NCI-H2227 (cell line): ENCODE measurements around the gene P2RX4.
"Not testable (repeated sequence)": the region's sequence is repeated elsewhere in the genome, so short reads cannot be mapped to it uniquely, and the experiment has no call there.

ENCODE experiments used
- DNase-seq: peaks from one replicate; lab custom pipeline; 2025; ENCODE audit not compliant: unreplicated experiment; lab: John Stamatoyannopoulos, UW

Gene P2RX4

DNA sequence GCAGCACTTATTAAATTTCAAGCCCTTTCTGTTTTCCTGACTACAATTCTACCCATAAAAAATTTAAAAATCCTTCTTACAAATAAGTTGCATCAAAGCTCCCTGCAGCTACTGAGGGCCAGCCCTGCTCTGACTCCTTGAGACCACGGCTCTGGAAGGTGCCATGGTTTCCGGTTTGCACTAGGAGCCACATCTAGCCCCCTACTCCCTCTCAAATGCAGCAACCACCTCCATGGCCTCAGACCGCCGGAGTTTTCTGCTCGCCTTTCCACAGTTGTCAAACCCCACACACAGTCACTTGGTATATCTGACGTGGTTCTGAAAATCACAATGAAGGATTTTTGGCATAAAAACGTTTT, 30.1 kb downstream of the P2RX4 start:
- DNase-seq, result no peak

DNA sequence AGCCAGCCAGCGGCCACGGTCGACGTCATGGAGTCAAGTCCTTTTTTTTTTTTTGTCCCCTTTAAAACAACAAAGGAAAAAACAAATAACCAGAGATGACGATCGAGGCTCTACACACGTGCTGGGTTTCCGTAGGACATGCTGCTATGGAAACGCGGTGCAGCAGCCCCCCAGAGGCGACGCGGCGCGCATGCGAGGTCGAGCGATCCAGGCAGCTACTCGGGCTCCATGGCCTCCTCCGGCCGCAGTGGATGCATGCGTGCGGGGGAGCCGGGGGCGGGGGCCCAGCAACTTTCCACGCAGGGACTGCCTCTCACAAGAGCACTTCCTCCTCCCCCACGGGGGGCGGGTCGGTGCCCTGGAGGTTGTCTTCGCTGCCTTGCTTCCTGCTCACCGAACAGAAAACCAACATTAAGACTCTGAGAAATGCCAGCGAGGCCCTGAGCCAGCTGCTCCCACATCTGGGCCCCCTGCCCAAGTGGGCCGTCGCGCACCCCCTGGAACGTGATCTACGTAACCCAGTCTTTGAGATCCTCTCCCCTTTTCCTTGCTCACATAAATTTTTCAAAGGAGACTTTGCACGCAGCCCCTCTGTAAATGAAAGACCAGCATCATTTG, 30.7 kb downstream of the P2RX4 start:
- DNase-seq, result no peak

DNA sequence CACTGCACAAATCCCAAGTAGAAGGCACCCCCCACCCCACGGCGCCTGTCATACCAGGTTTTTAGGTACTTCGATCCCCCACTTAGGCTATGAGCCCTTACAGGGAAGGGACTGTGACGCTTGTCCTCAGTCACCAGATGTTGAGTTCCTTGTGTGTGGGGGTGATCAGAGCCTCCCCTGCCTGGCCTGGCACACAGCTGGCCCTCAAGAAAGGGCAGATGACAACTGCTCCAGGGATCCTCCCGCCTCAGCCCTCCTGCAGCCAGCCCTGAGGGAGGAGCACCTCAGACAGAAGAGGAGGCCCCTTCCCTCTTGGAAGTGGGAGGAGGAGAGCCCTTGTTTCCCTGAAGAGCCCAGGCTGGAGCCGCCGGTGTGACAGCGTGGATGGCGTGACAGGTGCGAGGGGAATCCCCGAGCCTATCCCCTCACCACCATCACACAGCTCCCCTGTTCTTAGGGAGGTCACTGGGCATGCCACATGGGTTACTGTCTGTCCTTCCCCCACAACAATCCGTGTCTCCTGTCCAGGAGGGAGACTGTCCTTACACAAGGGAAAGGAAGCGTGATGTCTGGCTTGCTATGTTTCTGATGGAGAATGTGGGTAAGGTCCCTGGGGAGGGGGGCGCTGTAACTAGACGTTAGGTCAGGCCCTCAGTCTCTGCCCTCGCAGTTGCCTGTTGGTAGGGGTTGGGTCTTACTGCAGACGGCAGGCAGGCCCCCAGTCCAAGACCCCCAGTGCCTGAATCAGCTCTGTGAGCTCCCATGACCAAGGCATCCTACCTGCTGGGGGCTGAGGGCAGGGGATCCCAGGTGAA, 31.4 kb downstream of the P2RX4 start:
- no peak for DNase-seq

DNA sequence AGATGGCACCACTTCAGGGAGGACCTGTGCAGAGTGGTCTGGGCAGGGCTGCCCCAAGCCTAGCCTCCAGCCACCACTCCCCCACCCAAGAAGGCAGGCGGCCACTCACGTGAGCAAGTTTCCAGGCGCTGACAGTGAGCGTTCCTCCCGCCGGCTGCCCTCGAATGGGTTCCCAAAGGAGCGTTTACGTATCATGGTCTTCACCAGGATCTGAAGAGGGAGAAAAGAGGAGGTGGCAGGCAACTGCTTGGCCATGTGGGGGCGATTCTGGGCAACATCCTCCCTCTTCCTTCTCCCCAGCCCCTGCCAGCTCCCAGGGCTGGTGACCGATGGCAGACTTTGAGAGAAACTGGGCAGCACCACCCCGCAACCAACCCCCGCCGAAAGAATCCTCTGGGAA, 35.1 kb downstream of the P2RX4 start:
- no peak for DNase-seq

DNA sequence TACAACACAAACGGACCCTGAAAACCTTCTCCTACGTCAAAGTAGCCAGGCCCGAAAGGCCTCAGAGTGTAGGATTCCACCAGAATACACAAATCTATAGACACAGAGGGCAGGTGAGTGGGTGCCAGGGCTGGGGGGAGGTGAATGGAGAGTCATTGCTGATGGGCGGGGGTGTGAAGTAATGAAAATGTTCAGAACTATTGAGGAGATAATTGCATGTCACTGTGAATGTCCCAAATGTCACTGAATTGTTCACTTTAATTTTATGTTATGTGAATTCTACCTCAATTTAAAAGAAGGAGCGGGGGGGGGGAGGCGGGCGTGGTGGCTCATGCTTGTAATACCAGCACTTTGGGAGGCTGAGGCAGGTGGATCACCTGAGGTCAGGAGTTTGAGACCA, 36.0 kb downstream of the P2RX4 start:
- no peak for DNase-seq

DNA sequence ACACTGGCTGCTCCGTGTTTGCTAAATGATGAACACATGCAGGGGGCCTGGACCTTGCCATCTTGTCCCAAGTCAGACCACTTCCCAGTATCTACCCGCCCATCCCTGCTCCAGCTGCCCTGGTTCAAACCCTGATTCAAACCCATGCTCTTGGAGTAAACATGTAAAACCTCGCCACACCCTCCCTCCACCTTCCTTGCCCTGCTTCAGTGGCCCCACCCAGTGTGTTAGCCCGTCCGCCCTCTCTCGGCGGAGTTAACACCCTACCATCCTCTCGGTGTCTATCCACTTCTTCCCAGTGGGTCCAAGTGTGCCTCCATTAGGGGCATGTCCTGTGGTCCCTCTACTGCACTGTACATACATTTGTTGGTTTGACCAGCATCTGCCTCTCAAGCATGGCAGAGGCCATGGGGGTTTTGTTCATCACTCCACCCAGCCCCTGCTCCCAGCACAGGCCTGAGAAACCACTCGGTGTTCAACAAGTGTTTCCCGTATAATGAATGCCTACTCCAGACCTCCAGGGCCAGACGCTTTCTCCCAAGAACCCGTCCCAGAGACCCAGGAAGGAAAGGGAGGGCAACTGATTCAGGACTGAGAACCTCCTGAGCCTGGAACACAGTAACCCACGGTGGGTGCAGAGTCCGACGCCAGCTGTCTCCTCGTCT, 37.1 kb downstream of the P2RX4 start:
- DNase-seq, result no peak

DNA sequence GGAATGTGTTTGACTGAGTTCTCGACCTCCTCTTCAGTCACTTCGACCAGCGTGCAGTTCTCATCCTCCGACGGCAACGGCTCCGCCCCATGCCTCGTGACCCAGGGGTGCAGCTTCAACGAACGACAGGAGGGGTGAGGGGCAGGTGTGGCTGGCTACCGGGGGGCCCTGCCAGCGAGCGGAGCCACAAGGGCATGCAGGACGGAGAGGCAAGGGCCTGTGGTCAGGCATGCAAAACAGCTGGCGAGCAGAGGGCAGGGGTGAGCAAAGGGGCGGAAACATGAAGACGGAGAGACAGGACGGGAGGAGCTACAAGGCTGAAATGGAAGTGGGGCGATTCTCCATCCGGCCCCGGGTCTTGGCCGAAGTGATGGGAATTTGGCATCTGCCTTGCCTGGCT, 38.7 kb downstream of the P2RX4 start:
- DNase-seq, result no peak

DNA sequence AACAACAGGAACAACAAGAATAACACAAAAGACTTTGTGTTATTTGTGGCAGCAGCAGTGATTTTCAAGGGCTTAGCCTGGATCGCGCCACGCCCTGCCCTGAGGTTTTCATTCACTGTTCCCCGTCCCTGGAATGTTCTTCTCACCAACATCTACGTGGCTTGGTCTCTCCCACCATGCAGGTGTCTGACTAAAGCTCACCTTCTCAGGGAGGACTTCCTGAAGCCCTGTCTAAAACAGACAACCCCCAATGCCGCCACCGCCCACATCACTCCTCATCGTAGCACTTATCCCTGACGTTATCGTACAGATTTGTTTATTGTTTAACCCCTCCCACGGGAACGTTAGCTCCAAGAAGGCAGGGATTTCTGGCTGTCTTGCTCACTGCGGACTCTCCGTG, 40.4 kb downstream of the P2RX4 start:
- DNase-seq, result no peak

DNA sequence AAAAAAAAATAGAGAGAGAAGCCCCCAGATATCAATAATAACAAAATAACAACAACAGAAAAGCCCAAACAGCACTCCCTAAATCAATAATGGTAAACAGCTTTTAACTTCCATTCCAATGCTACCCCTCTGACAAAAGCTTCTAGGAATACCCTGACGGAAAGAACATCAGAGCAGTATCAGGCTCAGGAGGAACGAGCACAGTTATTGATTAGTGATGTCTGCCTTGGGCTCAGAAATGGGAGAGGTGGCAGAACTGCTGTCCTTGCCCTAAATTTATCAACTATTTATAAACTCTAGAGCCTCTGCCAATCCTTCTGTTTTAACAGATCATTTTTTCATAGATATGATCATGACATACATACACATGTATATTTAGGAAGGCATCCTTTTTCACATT, 41.9 kb downstream of the P2RX4 start:
- no peak for DNase-seq

DNA sequence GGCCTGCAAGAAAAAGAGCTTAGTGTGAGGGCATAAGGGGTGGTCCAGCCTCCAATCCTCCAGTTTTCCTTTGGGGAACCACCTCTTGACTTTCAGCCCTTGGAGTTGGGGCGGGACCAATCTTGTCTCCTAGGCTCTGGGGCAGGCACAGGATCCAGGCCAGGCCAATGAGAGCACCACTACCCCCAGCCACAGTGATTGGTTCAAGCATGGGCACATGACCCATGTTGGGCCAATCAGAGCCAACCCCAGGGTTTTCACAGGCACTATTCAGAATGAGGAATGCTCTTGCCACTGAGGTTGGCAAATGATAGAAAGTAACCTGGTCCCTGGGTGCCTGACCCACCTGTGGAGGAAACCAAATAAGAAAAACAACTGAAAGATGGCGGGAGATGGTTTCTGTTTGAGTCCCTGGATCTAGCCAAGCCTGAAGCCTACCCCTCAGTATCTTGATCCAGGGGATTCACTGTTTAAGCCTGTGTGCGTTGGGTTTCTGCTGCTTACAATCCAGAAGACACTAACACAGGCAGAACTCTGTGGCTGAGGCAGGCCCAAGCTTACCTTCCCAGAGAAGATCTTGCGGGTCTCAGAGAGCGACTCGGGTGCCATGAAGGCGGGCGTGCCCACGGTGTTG, 42.9 kb downstream of the P2RX4 start:
- no peak for DNase-seq

DNA sequence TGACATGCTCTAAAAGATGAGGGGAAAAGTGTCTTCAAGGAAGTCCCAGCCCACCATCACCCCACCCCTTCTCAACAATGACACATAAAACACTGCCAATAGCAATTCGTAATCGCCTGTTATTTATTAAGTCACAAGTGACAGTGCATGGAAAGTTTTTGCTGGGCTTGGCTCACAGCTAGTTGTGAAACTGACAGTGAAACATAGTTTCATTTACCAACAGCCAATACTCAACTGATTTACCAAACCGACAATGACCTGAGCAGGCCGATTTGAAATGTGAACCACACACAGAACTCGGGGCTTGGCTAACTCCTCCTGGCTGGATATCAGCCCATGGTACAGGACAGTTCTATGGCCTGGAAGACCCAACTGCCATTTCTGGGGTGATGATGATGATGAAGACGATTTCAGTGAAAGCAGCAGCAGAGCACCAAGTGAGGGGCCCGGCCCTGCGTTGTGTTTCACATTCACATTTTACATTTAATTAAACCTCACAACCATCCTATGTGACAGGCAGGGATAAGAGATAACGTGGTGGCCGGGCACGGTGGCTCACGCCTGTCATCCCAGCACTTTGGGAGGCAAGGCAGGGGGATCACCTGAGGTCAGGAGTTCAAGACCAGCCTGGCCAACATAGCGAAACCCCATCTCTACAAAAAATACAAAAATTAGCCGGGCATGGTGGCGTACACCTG, 43.9 kb downstream of the P2RX4 start:
- DNase-seq, result no peak

DNA sequence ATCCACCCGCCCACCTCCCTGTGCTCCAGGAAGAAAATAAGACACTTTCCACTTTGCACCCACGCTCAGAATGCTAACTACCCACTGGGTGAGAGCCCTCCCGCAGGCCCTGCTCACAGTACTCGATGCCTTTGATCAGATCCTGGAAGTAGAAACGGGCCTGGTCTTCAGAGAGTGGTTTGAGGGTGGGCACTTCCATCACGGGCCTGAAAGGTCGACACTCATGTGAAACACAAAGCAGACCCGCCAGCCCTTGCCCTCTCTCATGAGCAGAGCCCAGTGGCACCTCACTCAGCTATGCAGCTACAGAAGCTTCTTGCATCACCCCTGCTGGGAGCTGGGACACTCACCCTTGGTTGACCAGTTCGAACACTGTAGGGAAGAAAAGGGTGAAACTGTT, 45.5 kb downstream of the P2RX4 start:
- no peak for DNase-seq

DNA sequence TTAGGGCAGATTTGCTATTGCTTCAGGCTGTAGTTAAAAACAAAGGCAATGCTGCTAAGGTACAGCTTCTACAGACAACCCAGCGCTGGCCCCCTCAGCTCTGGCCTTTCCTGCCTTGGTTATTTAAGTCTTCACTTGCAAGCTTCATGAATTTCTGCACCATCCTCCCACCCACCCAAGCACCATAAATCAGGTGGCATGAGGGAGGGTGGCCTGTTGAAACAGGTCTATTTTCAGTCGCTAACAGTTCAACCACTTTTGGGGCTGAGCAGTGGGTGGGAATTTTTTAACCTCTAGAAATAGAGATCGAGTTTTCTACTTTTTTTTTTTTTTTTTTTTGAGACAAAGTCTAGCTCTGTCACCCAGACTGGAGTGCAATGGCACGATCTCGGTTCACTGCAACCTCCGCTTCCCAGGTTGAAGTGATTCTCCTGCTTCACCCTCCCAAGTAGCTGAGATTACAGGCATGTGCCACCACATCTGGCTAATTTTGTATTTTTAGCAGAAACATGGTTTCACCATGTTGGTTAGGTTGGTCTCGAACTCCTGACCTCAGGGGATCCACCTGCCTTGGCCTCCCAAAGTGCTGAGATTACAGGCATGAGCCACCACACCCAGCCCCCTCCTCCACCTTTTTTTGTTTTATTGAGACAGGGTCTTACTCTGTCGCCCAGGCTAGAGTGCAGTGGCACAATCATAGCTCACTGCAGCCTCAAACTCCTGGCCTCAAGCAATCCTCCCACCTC, 47.9 kb downstream of the P2RX4 start:
- DNase-seq, result not testable (repeated sequence)

DNA sequence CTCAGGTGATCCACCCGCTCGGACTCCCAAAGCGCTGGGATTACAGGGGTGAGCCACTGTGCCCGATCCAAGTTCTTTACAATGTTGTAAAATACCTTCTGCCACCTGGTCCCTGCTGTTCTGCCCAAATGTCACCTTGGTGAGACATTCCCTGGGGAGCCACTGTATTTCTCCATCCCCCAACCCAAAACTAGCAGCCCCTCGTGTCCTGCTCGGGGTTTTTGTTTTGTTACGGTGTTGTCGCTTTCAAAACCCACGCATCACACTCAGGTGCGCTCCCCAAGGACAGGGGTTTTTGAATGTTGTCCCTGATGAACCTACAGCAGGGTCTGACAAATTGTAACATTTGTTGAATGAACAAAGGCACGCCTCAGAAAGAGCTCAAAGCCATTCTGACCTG, 49.1 kb downstream of the P2RX4 start:
- DNase-seq, result no peak

DNA sequence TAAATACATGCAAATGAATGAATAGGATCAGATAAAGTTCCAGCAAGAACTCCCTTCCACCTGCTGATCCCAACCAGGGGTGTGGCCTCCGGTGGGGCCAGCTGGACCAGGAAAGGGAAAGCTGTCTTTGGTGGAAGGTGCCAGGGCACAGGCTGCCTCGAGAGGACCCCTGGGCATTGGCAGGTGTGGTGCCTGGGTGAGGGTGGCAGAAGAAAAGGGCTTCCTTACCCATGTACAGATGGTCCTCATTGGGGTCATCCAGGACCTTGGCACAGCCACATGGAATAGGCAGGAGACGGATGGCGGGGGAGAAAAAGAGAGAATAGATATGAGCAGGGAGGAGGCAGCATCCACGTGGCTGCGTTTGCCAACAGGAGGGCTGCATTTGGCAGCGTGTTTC, 50.2 kb downstream of the P2RX4 start:
- no peak for DNase-seq

DNA sequence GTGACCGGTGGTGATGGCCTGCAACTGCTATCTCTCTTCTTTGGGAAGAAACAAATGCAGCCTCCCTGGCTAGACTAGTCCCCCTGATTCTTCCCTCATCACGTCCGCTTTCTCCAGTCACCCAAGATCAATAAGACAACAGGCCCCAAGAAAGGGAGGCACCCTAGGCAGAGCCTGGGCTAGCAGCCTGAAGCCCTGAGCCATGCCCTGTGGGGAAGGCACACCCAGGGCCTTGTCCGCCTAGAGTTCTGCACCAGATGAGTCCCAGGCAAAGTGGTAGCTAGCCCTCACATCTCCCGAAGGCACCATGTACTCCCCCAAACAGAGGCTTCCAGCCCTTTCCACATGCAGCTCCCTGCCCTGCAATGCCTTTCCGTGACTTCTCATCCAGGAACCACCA, 51.5 kb downstream of the P2RX4 start:
- DNase-seq, result no peak

DNA sequence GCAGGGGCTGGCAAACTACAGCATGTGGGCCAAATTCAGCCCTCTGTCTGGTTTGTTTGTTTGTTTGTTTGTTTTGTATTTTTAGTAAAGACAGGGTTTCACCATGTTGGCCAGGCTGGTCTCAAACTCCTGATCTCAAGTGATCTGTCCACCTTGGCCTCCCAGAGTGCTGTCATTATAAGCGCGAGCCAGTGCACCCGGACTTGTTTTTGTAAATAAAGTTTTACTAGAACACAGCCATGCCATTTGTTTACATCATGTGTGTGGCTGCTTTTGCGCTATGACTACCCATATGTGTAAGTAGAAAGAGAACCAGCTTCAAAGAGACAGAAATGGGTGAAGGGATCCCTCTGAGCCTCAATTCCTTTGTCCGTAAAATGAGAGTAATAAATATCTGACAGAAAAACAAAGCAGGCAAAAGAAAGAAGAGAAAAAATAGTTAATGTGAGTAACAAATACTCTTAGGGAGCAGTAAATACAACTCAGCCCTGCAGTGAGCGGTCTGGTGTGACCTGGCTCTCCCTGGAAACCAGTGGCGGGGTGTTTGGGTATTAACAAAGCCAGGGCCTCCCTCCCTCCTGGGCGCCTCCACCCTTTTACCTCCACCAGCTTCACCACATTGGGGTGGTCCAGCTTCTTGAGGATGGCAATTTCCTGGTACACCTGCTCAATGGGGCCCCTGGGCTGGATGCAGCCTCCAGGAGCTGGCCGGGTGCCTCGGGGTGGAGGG, 53.4 kb downstream of the P2RX4 start:
- DNase-seq, result no peak

DNA sequence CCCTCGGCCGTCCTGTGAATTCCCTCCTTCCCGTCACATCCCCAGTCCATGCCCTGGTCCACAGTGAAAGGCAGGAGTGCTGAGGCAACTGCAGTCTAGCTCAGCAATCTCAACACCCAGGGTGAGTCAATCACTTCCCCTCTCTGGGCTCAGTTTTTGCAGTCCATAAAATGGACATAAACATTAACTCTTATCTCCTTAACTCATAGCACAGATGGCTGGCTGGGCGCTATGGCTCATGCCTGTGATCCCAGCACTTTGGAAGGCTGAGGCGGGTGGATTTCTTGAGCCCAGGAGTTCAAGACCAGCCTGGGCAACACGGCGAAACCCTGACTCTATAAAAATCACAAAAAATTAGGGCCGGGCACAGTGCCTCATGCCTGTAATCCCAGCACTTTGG, 54.2 kb downstream of the P2RX4 start:
- no peak for DNase-seq

DNA sequence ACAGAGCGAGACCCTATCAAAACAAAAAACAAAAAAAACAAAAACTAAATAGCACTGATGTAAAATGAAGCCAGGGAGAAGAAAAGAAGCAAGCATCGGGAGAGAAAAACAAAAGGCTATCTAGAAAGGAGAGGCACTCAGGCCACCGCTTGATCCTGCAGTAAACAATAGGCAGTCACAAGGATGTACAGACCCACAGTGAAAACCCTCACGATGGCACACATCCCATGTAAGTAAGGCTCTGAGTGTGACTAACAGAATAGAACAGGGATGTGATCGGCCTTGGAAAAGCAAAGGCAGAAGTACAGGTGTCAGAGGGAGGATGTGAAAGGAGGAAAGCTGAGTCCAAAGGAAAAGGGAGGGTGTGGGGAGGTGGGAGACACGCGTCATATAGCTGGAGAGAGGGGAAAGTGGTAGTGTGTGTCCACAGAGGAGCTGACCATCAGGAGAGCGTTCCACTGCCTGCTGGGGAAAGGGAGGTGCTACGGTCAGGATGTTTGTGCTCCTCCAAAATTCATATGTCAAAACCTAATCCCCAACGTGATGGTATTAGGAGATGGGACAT, 55.1 kb downstream of the P2RX4 start:
- no peak for DNase-seq

DNA sequence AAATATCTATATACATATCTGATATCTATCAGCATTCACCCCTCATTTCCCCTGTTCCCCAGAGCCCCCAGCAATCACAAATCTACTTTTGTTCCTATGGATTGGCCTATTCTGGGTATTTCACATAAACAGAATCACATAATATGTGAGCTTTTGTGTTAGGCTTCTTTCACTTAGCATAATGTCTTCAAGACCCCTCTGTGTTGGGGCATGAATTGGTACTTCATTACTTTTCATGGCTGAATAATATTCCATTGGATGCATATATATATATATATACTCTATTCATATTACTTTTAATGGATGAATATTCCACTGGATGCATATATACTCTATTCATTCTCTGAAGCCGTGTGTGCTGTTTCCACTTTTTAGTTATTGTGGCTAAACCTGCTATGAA, 57.9 kb downstream of the P2RX4 start:
- no peak for DNase-seq
